Pons (tissue), 1 donor: Measurements from ENCODE around the gene DLEC1.
"Not testable (repeated sequence)": the region's sequence is repeated elsewhere in the genome, so short reads cannot be mapped to it uniquely, and the experiment has no call there.

Experiments
- DNase-seq: peaks from one replicate; pipeline ENCODE4 v3.0.0-alpha.2; 2016; ENCODE audit warnings: low spot score

DLEC1 gene

DNA sequence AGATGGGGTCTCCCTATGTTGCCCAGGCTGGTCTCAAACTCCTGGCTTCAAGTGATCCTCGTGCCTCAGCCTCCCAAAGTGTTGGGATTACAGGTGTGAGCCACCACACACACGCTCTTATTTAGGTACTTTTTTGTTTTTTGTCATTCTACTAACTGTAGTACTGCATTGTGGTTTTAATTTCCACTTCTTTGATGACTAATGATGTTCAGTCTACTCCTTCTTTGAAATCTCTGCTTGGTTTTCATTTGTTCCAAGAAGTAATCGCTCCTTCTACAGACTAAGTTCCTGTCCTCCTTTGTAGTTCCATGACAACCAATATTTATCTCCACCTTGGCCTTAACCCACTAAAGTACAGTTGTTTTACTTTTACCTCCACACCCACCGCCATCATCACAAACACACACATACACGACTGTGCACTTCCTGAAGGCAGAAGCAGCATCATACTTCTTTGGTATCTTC, 529 bp upstream of the DLEC1 start:
- no peak for DNase-seq

DNA sequence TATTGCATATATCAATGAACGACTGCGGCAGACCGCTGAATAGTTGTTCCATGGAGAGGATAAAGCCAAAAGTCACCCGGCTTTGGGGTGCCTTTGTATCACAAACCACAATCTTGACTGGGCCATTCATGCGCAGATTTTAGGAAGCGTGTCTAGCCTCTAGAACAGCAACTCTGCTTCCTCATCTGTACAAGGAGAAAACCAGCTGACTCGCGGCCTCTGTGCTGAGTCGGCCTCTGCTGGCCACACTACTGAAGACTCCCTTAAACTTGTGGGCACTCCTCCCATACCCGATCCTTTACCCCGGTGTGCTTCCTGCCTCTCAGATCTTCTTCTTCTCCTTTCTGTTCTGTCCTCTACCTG, 872 bp downstream of the DLEC1 start:
- DNase-seq, result peak; percentile 80

DNA sequence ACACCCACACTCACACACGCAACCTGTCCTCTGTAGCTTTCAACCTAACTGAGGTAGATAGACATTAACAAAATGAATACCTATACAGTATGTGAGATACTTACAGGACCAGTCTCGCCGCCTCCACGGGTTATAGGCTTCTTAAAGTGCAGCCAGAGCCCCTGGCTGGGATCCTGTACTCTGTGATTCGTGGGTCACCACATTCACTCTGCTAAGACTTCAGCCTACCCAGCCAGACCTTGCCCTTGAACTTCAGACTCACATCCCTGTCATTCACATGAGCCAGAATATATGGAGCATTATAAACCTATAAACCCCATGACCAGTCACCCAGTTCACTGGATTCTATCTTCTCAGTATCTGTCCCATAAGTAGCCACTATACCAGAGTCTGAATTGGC, 1.4 kb downstream of the DLEC1 start:
- DNase-seq, result no peak

DNA sequence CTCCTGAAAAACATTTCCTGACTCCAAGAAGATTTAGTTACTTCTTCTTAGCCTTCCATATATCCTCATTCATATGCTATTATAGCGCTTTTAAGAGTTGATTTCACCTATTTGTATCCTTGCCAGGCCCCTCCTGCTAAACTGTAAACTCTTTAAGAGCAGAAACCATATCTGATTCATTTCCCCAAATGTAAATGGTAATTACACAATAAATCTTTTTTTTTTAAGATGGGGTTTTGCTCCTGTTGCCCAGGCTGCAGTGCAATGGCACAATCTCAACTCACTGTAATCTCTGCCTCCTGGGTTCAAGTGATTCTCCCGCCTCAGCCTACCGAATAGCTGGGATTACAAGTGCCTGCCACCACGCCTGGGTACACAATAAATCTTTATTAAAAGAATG, 4.5 kb downstream of the DLEC1 start:
- DNase-seq, result no peak

DNA sequence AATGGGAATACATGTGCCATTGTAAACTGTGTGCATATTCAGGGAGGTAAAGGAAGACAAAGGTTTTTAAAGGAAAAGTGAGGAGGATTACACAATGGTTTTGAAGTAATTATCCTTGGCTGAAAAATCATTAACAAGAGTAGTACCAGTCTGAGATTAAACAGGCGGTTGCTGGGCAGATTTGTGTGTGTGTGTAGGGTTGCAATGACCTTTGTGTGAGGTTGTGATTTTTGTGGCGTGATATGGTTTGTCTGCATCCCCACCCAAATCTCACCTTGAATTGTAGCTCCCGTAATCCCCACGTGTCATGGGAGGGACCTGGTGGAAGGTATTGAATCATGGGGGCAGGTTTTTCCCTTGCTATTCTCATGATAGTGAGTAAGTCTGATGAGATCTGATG, 7.0 kb downstream of the DLEC1 start:
- DNase-seq, result no peak

DNA sequence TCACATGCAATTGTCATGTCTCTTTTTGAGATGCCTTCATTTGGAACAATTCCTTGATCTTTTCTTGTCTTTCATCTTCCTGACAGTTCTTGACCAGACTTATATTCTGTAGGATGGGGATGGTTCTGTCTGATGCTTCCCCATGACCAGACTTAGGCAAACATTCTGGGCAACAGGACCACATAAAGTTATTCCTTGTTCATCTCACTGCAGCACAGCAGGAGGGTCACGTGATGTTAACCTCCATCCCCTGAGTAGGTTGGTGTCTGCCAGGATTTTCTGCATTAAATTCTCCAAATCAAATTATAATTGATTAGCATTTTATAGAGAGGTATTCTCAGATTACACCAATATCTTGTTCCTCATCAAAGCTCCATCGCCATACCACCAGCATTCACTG, 7.8 kb downstream of the DLEC1 start:
- DNase-seq, result no peak

DNA sequence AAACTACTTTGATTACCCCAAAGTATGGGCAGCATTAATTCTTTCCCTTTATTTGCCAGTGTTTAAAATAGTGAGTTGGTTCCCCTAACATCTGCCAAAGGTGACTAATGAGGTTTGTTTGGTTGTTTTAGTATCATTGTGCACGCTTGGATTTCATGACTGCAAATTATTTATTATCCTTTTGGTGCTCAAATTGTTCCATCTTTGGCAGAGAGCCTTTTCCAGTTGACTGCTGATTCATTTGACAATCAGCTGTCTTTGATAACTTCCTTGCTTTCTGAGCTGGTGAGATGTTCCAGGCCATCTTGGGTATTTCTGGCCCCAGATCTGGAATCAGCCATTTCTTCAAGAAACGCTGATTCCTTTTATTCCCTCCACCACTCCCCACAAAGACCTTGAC, 8.9 kb downstream of the DLEC1 start:
- no peak for DNase-seq

DNA sequence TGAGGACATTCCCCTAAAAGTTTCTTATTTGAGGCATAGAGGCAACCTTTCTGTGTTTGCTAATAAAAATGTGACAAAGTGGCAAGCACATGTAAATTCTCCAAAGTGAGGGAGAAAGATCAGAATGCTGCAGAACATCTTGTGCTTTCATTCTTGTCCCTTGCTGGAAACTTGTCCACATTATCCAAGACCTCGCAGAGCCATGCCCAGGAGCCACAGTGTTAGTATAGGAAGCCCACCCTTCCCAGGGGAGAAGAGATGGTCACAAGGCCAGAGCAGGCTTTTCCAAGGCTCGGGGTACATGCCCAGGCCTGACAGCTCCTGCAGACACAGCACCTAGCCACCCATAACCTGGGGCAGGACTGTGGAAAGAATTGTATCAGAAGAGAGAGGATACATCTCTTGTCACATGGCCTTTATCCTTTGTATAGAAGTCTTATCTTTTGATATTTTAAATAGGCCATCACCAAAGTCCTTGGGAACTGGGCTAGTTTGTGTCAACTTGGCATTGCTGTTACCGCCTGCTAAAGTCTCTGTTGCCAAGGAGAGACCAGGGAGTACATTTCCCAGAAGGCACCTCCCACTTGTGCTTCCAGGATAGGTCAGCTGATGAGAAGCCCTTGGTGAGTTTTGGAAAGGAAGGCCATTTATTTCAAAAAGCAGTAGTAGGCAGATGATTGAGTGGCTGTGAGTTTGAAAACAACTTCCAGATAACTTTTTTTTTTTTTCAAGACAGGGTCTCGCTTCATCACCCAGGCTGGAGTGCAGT, 10.5 kb downstream of the DLEC1 start:
- DNase-seq, result no peak

DNA sequence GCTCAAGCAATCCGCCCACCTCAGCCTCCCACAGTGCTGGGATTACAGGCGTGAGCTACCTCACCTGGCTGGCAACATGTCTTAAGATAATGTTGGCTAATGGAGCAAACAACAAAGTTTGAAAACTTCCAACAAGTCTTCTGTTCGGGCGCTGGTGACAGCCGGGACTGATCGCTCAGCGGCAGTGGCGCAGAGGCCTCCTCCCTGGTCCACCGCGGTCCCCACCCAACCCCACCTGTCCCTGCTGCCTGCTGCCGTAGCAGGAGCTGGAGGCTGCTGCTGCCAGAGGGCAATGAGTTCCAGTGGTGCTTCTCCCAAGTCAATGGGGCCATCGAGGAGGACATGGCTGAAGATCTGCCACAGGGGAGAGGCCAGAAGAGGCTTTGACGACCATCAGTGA, 12.1 kb downstream of the DLEC1 start:
- no peak for DNase-seq

DNA sequence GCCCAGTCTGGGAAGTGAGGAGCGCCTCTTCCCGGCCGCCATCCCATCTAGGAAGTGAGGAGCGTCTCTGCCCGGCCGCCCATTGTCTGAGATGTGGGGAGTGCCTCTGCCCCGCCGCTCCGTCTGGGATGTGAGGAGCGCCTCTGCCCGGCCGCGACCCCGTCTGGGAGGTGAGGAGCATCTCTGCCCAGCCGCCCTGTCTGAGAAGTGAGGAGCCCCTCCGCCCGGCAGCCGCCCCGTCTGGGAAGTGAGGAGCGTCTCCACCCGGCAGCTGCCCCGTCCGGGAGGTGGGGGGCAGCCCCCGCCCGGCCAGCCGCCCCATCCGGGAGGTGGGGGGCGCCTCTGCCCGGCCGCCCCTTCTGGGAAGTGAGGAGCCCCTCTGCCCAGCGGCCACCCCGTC, 14.3 kb downstream of the DLEC1 start:
- not testable (repeated sequence) for DNase-seq

DNA sequence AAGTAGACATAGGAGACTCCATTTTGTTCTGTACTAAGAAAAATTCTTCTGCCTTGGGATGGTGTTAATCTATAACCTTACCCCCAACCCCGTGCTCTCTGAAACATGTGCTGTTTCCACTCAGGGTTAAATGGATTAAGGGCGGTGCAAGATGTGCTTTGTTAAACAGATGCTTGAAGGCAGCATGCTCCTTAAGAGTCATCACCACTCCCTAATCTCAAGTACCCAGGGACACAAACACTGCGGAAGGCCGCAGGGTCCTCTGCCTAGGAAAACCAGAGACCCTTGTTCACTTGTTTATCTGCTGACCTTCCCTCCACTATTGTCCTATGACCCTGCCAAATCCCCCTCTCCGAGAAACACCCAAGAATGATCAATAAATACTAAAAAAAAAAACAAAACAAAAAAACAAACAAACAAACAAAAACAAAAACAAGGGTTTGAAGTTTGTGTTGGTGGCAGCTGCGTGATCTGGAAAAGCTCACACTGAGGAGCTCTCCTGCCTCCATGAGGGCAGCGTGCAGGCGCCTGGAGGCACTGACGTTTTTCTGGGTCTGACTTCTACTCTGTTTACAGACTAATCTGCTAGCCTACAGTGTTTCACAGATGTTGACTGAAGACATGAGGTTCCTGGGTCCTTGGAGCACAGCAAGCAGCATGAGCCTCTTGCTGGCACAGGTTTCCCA, 14.9 kb downstream of the DLEC1 start:
- not testable (repeated sequence) for DNase-seq

DNA sequence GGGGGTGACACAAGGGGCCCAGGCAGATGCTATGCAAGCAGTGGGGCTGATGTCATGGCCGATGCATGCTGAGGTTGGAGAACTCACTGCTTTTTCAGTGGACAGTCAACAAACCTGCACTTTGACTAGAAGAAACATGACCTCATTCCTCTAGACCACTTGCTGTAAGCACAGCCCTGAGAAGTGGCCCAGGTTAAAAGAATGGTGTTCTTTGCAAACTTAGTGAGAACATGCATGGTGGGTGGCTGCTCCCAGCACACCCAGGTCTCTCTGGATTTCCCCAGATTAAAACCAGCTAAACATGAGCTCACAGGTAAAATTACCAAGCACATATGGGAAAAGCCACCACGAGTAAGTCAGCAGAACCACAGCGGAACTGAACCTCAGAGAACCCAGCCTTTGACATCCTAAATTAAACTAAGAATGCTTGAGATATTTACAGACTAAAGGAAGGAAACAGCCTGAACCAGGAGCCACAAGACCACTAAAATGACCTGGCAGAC, 15.5 kb downstream of the DLEC1 start:
- DNase-seq, result peak; percentile 12

DNA sequence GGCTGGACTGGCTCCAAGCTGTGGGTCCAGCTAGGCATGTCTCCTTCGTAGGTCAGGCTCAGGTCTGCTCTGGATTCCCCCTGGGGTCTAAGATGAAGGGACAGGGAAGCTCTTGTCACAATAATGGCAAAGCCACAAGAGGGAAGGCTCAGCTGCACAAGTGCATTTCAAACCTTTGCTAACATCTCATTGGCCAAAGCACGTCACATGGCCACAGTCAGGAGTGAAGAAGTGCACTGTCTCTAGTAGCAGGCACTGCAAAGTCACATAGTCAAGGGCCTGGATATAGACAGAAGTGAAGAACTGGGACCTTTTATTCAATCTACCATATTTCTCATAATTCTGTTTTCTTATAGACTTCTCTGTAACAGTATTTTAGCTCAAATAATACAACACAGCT, 20.1 kb downstream of the DLEC1 start:
- no peak for DNase-seq

DNA sequence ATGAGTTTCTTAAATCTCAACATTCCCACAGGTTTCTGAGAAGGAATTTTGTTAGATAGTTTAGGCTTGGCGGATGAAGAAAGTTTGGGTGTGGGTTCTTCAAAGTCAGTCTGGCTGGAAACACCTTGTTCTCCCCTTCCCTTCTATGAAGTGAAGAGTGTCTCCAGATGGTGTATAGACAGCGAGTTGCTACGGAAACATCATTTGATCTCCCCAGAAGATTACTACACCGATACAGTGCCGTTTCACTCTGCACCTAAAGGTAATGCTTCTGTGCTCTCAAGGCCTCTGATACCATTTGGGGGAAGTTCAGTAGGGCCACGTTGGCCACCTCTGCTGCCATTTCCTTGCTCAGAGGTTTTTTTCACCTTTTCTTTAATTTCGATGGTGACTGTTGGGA, 20.6 kb downstream of the DLEC1 start:
- DNase-seq, result no peak

DNA sequence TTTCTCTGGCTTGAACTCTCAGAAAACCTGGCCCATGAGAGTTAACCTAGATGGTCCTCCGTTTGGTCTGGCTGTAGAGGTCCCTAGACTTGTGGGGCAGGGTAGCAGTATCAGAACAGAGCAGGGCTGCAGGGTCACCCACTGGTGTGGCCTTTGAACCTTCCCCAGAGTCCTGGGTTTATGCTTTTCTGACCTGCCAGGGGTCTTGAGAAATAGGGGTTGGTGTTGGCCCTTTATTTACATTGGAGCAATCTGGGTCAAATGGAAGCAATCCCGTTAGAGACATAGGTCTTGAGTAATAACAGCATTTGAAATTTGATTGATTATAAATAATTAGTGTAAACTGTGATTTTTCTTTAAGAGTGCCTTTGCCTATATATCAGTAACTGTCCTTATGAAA, 23.8 kb downstream of the DLEC1 start:
- DNase-seq, result no peak

DNA sequence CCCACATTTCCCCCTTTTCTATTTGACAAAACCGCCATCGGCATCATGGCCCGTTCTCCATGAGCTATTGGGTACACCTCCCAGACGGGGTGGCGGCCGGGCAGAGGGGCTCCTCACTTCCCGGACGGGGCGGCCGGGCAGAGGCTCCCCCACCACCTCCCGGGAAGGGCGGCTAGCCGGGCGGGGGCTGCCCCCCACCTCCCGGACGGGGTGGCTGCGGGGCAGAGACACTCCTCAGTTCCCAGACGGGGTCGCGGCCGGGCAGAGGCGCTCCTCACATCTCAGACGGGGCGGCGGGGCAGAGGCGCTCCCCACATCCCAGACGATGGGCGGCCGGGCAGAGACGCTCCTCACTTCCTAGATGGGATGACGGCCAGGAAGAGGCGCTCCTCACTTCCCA, 25.4 kb downstream of the DLEC1 start:
- not testable (repeated sequence) for DNase-seq

DNA sequence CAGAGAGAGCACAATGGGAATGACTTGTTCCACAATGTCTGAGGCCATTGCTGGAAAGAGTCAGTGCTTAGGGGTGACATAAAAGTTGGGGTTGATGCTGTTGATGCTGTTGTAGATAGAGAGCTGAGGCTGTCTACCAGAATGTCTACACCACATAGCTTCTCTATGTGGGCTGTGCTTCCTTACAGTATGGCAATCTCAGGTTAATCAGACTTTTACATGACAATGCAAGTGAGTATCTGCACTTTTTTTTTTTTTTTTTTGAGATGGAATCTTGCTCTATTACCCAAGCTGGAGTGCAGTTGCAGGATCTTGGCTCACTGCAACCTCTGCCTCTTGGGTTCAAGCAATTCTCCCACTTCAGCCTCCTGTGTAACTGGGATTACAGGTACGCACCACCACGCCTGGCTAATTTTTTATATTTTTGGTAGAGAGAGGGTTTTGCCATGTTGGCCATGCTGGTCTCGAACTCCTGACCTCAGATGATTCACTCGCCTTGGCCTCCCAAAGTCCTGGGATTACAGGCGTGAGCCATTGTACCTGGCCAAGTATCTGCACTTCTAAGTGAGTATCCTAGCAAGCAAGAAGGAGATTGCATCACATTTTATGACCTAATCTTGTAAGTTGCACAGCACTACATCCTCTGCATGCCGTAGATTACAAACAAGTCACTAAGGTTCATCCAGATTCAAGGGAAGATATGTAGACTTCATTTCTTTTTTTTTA, 28.7 kb downstream of the DLEC1 start:
- no peak for DNase-seq

DNA sequence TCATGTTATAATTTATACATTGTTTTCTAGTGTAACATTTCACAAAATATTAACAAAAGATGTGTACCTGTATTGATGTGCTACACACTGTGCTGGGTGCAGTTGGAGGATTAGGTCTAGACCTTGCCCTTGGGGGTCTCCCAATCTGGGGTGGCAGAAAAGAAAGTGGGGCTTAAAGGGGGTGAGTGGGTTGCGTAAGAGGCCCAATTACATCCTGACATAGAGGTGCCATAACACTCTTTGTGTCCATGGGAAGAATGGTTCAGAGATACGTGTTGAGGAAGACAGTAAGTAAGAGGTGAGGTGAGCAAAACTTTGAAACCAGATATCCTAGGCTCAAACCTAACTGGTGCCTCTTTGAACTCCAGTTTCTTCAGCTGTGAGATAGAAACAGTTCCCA, 31.0 kb downstream of the DLEC1 start:
- DNase-seq, result no peak

DNA sequence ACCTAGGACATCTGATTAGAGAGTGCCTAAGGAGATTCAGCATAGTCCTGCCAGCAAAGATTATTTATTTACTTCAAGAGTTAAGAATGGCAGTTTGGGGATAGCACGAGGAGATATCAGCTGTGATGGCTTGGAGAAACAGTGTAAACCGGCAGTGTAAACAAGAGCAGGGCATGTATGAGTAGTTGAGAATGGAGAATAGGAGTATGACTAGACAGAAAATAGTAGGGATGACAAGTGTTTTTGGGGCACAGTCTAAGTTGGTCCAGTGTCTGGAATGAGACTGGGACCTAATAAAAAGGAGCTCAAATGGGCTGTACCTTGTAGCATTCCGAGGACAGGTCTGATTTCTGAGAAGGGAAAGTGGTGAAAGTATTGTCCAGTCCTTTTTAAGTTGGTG, 38.1 kb downstream of the DLEC1 start:
- not testable (repeated sequence) for DNase-seq

DNA sequence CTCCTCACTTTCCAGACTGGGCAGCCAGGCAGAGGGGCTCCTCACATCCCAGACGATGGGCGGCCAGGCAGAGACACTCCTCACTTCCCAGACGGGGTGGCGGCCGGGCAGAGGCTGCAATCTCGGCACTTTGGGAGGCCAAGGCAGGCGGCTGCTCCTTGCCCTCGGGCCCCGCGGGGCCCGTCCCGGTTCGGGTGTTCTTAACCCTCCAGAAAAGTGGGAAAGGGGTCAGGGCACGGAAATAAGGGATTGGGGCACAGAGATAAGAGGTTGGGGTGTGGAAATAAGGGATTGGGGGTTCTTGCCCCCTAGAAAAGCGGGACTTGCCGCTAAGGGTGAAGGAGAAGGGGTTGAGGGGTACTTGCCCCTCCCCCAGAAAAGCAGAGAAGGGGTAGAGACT, 43.3 kb downstream of the DLEC1 start:
- not testable (repeated sequence) for DNase-seq

DNA sequence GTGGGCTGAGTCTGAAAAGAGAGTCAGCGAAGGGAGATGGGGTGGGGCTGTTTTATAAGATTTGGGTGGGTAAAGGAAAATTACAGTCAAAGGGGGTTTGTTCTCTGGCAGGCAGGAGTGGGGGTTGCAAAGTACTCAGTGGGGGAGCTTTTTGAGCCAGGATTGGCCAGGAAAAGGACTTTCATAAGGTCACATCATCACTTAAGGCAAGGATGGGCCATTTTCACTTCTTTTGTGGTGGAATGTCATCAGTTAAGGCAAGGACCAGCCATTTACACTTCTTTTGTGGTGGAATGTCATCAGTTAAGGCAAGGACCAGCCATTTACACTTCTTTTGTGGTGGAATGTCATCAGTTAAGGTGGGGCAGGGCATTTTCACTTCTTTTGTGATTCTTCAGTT, 44.2 kb downstream of the DLEC1 start:
- DNase-seq, result not testable (repeated sequence)

DNA sequence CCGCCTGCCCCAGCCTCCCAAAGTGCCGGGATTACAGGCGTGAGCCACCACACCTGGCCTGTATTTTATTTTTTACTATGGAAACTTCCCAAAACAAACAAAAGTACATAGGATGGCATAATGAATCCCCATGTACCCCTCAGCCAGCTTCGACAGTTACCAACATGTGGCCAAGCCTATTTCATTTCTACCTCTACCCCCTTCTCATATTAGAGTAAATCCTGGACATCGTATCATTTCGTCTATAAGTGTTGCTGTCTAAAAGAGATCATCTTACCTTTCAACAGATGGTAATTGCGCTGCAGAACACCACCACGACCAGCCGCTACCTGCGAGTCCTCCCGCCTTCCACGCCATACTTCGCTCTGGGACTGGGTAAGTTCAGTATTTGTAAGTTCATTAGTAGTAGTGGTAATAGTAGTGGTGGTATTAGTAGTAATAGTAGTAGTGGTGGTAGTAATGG, 44.9 kb downstream of the DLEC1 start:
- DNase-seq, result no peak
